K562 (cell line): Measurements from ENCODE around the gene NMNAT1. TPM values are rescaled to one million over a fixed set of nuclear protein-coding genes. Genes with fewer than 3 reads are reported as not detected.

Experiments
- CCNT2 ChIP-seq: IDR thresholded peaks from 2 replicates; pipeline ENCODE4 v1.6.1; 2011; ENCODE audit warnings: borderline replicate concordance, low read depth, mild to moderate bottlenecking, moderate library complexity, mixed read lengths, low read length; ENCODE audit not compliant: insufficient read length; ENCODE audit errors: extremely low read depth
- CREB5 ChIP-seq: fragments of 250-450 bp; sonication (Bioruptor Pico); IDR thresholded peaks from 2 replicates; pipeline ENCODE4 v1.5.0; 2020; ENCODE audit warnings: mild to moderate bottlenecking
- CTBP1 ChIP-seq: fragments of 450-650 bp; IDR thresholded peaks from 2 replicates; pipeline ENCODE4 v1.6.1; 2016; ENCODE audit warnings: borderline replicate concordance
- DNMT1 ChIP-seq: fragments of 450-650 bp; IDR thresholded peaks from 2 replicates; pipeline ENCODE4 v1.6.1; 2016; ENCODE audit warnings: antibody characterized with exemption, mild to moderate bottlenecking
- E2F6 ChIP-seq, 2 experiments: IDR thresholded peaks; 2 replicates each; pipeline ENCODE4 v1.6.1; 2011; ENCODE audit warnings: borderline replicate concordance in 1 of 2, control low read depth in 1 of 2, low read depth in 1 of 2, low read length in 1 of 2, mild to moderate bottlenecking in 1 of 2, mixed read lengths in 1 of 2, moderate library complexity in 1 of 2; ENCODE audit not compliant: insufficient read depth in 1 of 2, insufficient read length in 1 of 2, poor library complexity in 1 of 2, severe bottlenecking in 1 of 2; ENCODE audit errors: extremely low read depth in 1 of 2
- GATAD2B ChIP-seq: fragments of 450-650 bp; IDR thresholded peaks from 2 replicates; pipeline ENCODE4 v1.6.1; 2017; ENCODE audit warnings: mild to moderate bottlenecking, borderline replicate concordance
- GMEB1 ChIP-seq: fragments of 250-450 bp; sonication (Bioruptor Pico); IDR thresholded peaks from 2 replicates; pipeline ENCODE4 v1.4.0; 2020; ENCODE audit warnings: mild to moderate bottlenecking
- NONO ChIP-seq, 2 experiments: fragments of 200-400 bp in 1 of 2; fragments of 450-650 bp in 1 of 2; formaldehyde crosslinking in 1 of 2; IDR thresholded peaks; 2 replicates each; pipeline ENCODE4 v1.6.1; 2017; ENCODE audit warnings: low read depth in 2 of 2, mild to moderate bottlenecking in 2 of 2, moderate library complexity in 2 of 2, low read length in 1 of 2
- PCBP1 ChIP-seq: fragments of 200-400 bp; formaldehyde crosslinking; IDR thresholded peaks from 2 replicates; pipeline ENCODE4 v1.6.1; 2018; ENCODE audit warnings: mild to moderate bottlenecking, low read depth, low read length; ENCODE audit not compliant: poor library complexity, severe bottlenecking
- RBBP5 ChIP-seq: fragments of 200-600 bp; sonication (generic); IDR thresholded peaks from 2 replicates; pipeline ENCODE4 v1.6.1; 2012; ENCODE audit warnings: borderline replicate concordance, mild to moderate bottlenecking, low read length, control low read depth, inconsistent platforms; ENCODE audit not compliant: insufficient read depth, poor library complexity, severe bottlenecking
- UBTF ChIP-seq, 2 experiments: IDR thresholded peaks; 2 replicates each; pipeline ENCODE4 v1.6.1; 2012; ENCODE audit warnings: improper control_type of control experiment in 2 of 2, low read depth in 2 of 2, low read length in 2 of 2, borderline replicate concordance in 1 of 2
- VEZF1 ChIP-seq: fragments of 200-800 bp; sonication (Bioruptor generic); IDR thresholded peaks from 2 replicates; pipeline ENCODE4 v1.6.1; 2017; ENCODE audit warnings: missing genetic modification characterization, missing compliant biosample characterization
- YY1 ChIP-seq, 3 experiments: IDR thresholded peaks; 2 replicates each; pipeline ENCODE4 v1.6.1; 2011; ENCODE audit warnings: low read length in 2 of 3, mild to moderate bottlenecking in 2 of 3, moderate library complexity in 2 of 3, borderline replicate concordance in 1 of 3, control low read depth in 1 of 3, low read depth in 1 of 3; ENCODE audit not compliant: insufficient read depth in 3 of 3, insufficient replicate concordance in 2 of 3, control insufficient read depth in 1 of 3, insufficient read length in 1 of 3; ENCODE audit errors: extremely low read depth in 1 of 3
- ZNF512 ChIP-seq: IDR thresholded peaks from 2 replicates; pipeline ENCODE4 v1.6.1; 2016; ENCODE audit warnings: missing genetic modification characterization, missing compliant biosample characterization
- polyA plus RNA-seq, 8 experiments: library from polyadenylated mRNA; depleted of rRNA in 4 of 8; stranded (reverse) in 5 of 8; unstranded in 3 of 8; fragments of >200 nt; fragmentation: Nextera tagmentation in 2 of 8; fragmentation: Illumina TruSeq in 1 of 8; extraction: Ambion mirVana in 2 of 8; extraction: Trizol in 1 of 8; gene quantifications; 2 replicates each; pipeline versions ENCODE4 v1.2.1 to v1.2.3, GENCODE V29; 2011 to 2014; ENCODE audit warnings: inconsistent platforms in 1 of 8, missing spikeins in 1 of 8
- total RNA-seq, 7 experiments: library from RNA; depleted of rRNA in 6 of 7; stranded (reverse); fragments of >200 nt in 6 of 7; fragmentation: Illumina TruSeq in 2 of 7; extraction: Trizol in 2 of 7; gene quantifications; 2 replicates each; pipeline versions ENCODE4 v1.2.1 to v1.2.3, GENCODE V29; 2011 to 2021; ENCODE audit warnings: low replicate concordance in 1 of 7

NMNAT1 gene
- total and polyA plus RNA-seq, 9 of the 15 experiments (the other 6 are each of a cell fraction or from before 2014, with no cell fraction given), result 5.1 to 14.6 (median 12.1) TPM

GRCh38 chr1:9910076-9910422, 33.2 kb upstream of the NMNAT1 start, which contains the start of gene CTNNBIP1 (continued):
- TF ChIP-seq E2F6 (IDR thresholded peaks at IDR 0.05; ENCODE audit: borderline replicate concordance in 1 of 2, extremely low read depth in 1 of 2, insufficient read depth in 1 of 2, insufficient read length in 1 of 2, low read depth in 1 of 2, low read length in 1 of 2, poor library complexity in 1 of 2, severe bottlenecking in 1 of 2) (peak in 1 of 2 experiments; percentile 56), PCBP1 (peak; percentile 58), NONO (IDR thresholded peaks at IDR 0.05; ENCODE audit: low read depth in 2 of 2, low read length in 1 of 2) (peak in 1 of 2 experiments; percentile 69; a peak in 1 of 4 replicates), GATAD2B (peak; percentile 80; the same call in 1 of the 2 replicates), VEZF1 (CRISPR knock-in tag) (peak; percentile 91; the same call in 1 of the 2 replicates), UBTF (IDR thresholded peaks at IDR 0.05; ENCODE audit: borderline replicate concordance in 1 of 2, low read depth in 2 of 2, low read length in 2 of 2) (peak; percentile 75 to 95; a peak in 2 of 4 replicates), DNMT1 (no peak), CREB5 (CRISPR knock-in tag) (no peak), GMEB1 (CRISPR knock-in tag) (peak; percentile 9; the same call in 1 of the 2 replicates), RBBP5 (peak; percentile 64), CCNT2 (peak; percentile 65), ZNF512 (no peak), YY1 (IDR thresholded peaks at IDR 0.05; ENCODE audit: borderline replicate concordance in 1 of 3, control insufficient read depth in 1 of 3, extremely low read depth in 1 of 3, insufficient read depth in 3 of 3, insufficient read length in 1 of 3, insufficient replicate concordance in 2 of 3, low read depth in 1 of 3, low read length in 2 of 3) (peak in 2 of 3 experiments; percentile 36 to 43), CTBP1 (peak; percentile 56; the same call in 1 of the 2 replicates)
